Pancreas (tissue), 10 donors: ENCODE results near the gene GRIA4. TPM values are rescaled to one million over a fixed set of nuclear protein-coding genes. Genes with fewer than 3 reads are reported as not detected.

ENCODE experiments used
- ATAC-seq, 4 donors: fragments of 200-7000 bp; cut with Tn5 transposase; one replicate each; pipeline versions ENCODE4 v1.8.0 to v1.9.1; 2020; ENCODE audit warnings: mild to moderate bottlenecking in 4 of 4, moderate library complexity in 4 of 4
- DNase-seq, 6 donors: peaks; one replicate each; pipeline ENCODE4 v3.0.0-alpha.2; 2020
- FAIRE-seq: peaks from 2 replicates; lab custom pipeline; 2012; peaks lifted over from hg19 to GRCh38; lab: Jason Lieb, UNC
- H3K27ac ChIP-seq, 4 donors: fragments of 200-600 bp; sonication (generic); 1 replicate in 3 of 4; 2 replicates in 1 of 4; pipeline versions ENCODE4 v1.5.0 to v1.8.0; 2020
- H3K27me3 ChIP-seq, 4 donors: fragments of 200-600 bp; one replicate each; pipeline ENCODE4 v1.8.0; 2021
- H3K36me3 ChIP-seq, 3 donors: fragments of 200-600 bp; sonication (generic) in 1 of 3; one replicate each; pipeline versions ENCODE4 v1.5.0 to v1.8.0; 2020 to 2021
- H3K4me1 ChIP-seq, 3 donors: fragments of 200-600 bp; one replicate each; pipeline ENCODE4 v1.8.0; 2021
- H3K4me3 ChIP-seq, 4 donors: fragments of 200-600 bp; sonication (generic) in 2 of 4; one replicate each; pipeline versions ENCODE4 v1.5.0 to v1.8.0; 2020 to 2021
- H3K9me3 ChIP-seq, 4 donors: fragments of 200-600 bp; one replicate each; pipeline ENCODE4 v1.8.0; 2021
- CTCF ChIP-seq, 4 donors: fragments of 200-600 bp; sonication (generic) in 3 of 4; IDR thresholded peaks; one replicate each; pipeline versions ENCODE4 v1.5.0 to v1.8.0; 2021; ENCODE audit warnings: antibody characterized with exemption in 4 of 4
- WGBS, 2 donors: extraction: QIAGEN DNeasy Blood & Tissue Kit; methylation state at CpG; one replicate each; pipeline ENCODE4 v1.1.7; 2013; 5-methylcytosine and 5-hydroxymethylcytosine counted together
- intact Hi-C, 3 donors: fragments of 100-400 bp; cut with DNase I; formaldehyde crosslinking; loops; one replicate each; pipeline versions ENCODE4 v1.11.1 to v1.14.2; 2022
- polyA plus RNA-seq, 2 donors: library from polyadenylated mRNA; stranded (reverse); fragments of 200-250 nt; gene quantifications; one replicate each; pipeline ENCODE4 v1.2.3, GENCODE V29; 2013
- total RNA-seq, 6 donors: library from RNA; stranded (reverse); fragmentation: NEBNext Ultra II Directional in 4 of 6; extraction: Animal tissue kit (Norgen Biotek cat#: 25700) in 4 of 6; gene quantifications; one replicate each; pipeline versions ENCODE4 v1.2.1 to v1.2.4, GENCODE V29; 2021 to 2023
- donor health status: healthy with polysubstance abuse.
- donor health status: DM: no; HTN: no; CAD: no; lungs with moderate emphysema.
- donor health status: DM: no; HTN: no; CAD: no.
- donor health status: control.
- donor health status: control.
- donor health status: Bipolar disorder and iron deficiency.
- donor health status: DM: yes; HTN: yes; CAD: no.
- donor health status: DM: no; HTN: no; CAD: no.
- donor health status: DM: no; HTN: no; CAD: no.
- donor health status: DM: yes; HTN: yes; CAD: no.

GRIA4 gene
- total and polyA plus RNA-seq, 8 donors: 0.22 to 2.4 (median 1.2) TPM

GRCh38 chr11:105699203-105699602, 89.3 kb downstream of the GRIA4 start:
- no peak for TF ChIP-seq CTCF (IDR thresholded peaks at IDR 0.05)
- no peak for FAIRE-seq
- WGBS, 2 donors: 30 to 44% methylated on average over 3 of the region's 3 CpGs

DNA sequence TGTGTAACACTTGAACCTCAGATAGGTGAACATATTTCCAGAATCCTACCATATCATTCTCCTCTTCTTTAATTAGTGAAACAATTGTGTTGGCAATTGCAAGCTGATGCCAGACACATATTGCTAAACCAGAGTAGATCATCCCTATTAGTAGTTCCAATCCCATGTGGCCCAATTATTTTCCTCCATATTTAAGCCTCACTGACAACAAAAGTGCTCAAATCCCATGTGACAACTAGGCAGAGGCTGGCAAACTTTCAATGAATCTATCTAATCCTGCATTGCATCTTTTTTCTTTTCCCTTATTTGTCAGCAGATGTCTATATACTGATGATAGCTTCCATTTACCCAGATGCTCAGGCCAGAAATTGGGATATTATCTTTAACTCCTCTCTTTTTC, 90.4 kb downstream of the GRIA4 start:
- no peaks in the 10 kb centered on the region for H3K9me3 ChIP-seq
- no peak overlapping the region for H3K27ac ChIP-seq
- FAIRE-seq (no peak), DNase-seq (no peak), ATAC-seq (no peak)
- intact Hi-C loops: no loop called here
- TF ChIP-seq CTCF (IDR thresholded peaks at IDR 0.05): no peak
- no peaks in the 10 kb centered on the region for H3K36me3 ChIP-seq
- H3K27me3 ChIP-seq: no peaks in the 10 kb centered on the region
- H3K4me1 ChIP-seq: no peaks in the 10 kb centered on the region
- no peak overlapping the region for H3K4me3 ChIP-seq

More at GRCh38 chr11:105699203-105699602, 89.3 kb downstream of the GRIA4 start:
- no peaks in the 10 kb centered on the region for H3K9me3 ChIP-seq
- no peaks in the 10 kb centered on the region for H3K27me3 ChIP-seq
- H3K4me3 ChIP-seq: no peak overlapping the region
- intact Hi-C loops: no loop called here
- no peaks in the 10 kb centered on the region for H3K4me1 ChIP-seq
- no peaks in the 10 kb centered on the region for H3K36me3 ChIP-seq
- DNase-seq: no peak
- H3K27ac ChIP-seq: no peak overlapping the region
- ATAC-seq: no peak

DNA sequence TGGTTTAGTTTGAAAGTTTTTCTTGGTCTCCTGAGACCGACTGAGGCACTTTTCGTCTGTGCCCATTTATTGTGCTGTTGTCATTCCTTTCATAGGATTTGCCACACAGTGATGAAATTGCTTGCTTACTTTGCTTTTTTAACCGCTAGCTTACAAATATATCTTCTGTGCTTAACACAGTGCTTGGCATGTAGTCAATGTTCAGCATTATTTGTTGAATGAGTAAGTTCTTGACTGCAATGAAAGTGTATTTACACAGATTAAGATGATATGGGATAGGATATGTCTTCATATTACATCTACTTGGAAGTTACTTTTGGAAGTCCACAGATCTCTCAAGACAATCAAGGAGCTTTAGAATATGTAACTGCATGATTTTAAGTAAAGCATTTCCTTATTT, 91.2 kb downstream of the GRIA4 start:
- H3K36me3 ChIP-seq: no peaks in the 10 kb centered on the region
- H3K4me1 ChIP-seq: no peaks in the 10 kb centered on the region
- TF ChIP-seq CTCF (IDR thresholded peaks at IDR 0.05): no peak
- H3K27ac ChIP-seq: no peak overlapping the region
- no peak for ATAC-seq
- H3K4me3 ChIP-seq: no peak overlapping the region
- DNase-seq: no peak
- H3K27me3 ChIP-seq: no peaks in the 10 kb centered on the region
- WGBS, 2 donors: 55 to 58% methylated on average over 3 of the region's 3 CpGs
- FAIRE-seq: no peak
- H3K9me3 ChIP-seq: no peaks in the 10 kb centered on the region
- intact Hi-C loops: no loop called here

DNA sequence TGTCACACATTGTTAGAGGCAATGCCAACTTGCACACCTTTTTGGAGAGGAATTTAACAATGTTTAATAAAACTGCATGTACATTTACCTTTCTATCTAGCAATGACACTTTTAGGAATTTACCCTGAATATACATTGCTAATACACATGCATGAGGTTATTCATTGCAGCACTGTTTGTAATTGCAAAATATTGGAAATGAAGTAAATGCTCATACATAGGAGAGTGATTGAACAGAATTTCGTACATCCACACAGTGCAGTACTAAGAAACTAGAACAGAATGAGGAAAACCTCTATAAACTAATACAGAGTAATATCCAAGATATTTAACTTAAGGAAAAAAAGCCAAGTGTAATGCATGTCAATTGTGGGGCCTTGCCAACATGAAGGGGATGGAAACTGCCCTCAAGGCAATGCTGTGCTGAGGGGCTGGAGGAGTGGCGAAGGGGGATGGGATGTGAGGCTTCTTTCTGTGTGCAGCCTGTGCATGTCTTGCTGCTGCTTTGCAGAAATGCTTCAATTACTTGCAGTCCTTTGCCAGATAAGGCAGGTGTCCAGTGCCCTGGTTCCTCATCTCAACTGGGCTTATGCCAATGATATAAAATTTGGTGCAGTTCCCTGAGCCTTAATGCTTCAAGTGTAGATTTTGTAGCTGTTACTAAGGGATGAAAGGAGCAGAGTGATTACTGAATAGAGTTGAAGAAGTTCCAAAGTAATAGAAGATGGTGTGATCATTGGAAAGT, 96.1 kb downstream of the GRIA4 start:
- intact Hi-C loops: no loop called here
- no peak overlapping the region for H3K27ac ChIP-seq
- no peaks in the 10 kb centered on the region for H3K27me3 ChIP-seq
- FAIRE-seq: no peak
- no peak for ATAC-seq
- H3K9me3 ChIP-seq: no peaks in the 10 kb centered on the region
- H3K4me1 ChIP-seq: no peaks in the 10 kb centered on the region
- H3K36me3 ChIP-seq: no peaks in the 10 kb centered on the region
- TF ChIP-seq CTCF (IDR thresholded peaks at IDR 0.05): no peak
- DNase-seq: no peak
- 62 to 78% methylated on average over 2 of the region's 2 CpGs for WGBS, 2 donors
- no peak overlapping the region for H3K4me3 ChIP-seq

DNA sequence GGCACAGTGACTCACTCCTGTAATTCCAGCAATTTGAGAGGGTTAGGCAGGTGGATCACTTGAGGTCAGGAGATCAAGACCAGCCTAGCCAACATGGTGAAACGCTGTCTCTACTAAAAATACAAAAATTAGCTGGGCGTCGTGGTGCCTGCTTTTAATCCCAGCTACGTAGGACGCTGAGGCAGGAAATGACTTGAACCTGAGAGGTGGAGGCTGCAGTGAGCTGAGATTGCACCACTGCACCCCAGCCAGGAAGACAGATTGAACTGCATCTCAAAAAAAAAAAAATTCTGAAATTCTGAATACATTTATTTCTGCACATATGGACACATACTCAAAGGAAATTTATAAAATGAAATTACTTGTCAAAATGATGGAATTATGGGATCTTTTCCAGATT, 103.2 kb downstream of the GRIA4 start:
- WGBS, 2 donors: 61 to 73% methylated on average over 5 of the region's 5 CpGs
- no peak for FAIRE-seq
- Histone ChIP-seq H3K4me1 (no peaks in the 10 kb centered on the region), H3K9me3 (no peaks in the 10 kb centered on the region), H3K4me3 (no peak overlapping the region), H3K36me3 (no peaks in the 10 kb centered on the region), H3K27me3 (no peaks in the 10 kb centered on the region), H3K27ac (no peak overlapping the region)
- no peak for TF ChIP-seq CTCF (IDR thresholded peaks at IDR 0.05)
- no peak for ATAC-seq
- DNase-seq: no peak
- intact Hi-C loops: no loop called here
